ENCODE measurements around the gene TRIOBP. TPM values are rescaled to one million over a fixed set of nuclear protein-coding genes. Genes with fewer than 3 reads are reported as not detected.

Gene TRIOBP
- total RNA-seq, 2 experiments from 2014 or later = 9.0 to 10.1 TPM

GRCh38 chr22:37820350-37820749, 123.5 kb downstream of the TRIOBP start:
- no peaks in the 10 kb centered on the region for H3K9me3 ChIP-seq (ENCODE audit: control insufficient read depth in 1 of 2, insufficient read depth in 1 of 2, low read length in 2 of 2)
- DNase-seq (no peak), ATAC-seq (ENCODE audit: poor library complexity) (no peak)
- Mint-ChIP-seq H3K36me3 (ENCODE audit: low read depth) (no peaks in the 10 kb centered on the region), H3K27ac (no peak overlapping the region), H3K4me1 (ENCODE audit: low read depth) (peaks cover 3% of the 10 kb centered on the region), H3K4me3 (no peak overlapping the region), H3K9me3 (no peaks in the 10 kb centered on the region), H3K27me3 (peaks cover 43% of the 10 kb centered on the region)
- H3K4me1 ChIP-seq (ENCODE audit: insufficient read depth, low read length) = peaks cover 24% of the 10 kb centered on the region
- TF ChIP-seq, protein P1, sequence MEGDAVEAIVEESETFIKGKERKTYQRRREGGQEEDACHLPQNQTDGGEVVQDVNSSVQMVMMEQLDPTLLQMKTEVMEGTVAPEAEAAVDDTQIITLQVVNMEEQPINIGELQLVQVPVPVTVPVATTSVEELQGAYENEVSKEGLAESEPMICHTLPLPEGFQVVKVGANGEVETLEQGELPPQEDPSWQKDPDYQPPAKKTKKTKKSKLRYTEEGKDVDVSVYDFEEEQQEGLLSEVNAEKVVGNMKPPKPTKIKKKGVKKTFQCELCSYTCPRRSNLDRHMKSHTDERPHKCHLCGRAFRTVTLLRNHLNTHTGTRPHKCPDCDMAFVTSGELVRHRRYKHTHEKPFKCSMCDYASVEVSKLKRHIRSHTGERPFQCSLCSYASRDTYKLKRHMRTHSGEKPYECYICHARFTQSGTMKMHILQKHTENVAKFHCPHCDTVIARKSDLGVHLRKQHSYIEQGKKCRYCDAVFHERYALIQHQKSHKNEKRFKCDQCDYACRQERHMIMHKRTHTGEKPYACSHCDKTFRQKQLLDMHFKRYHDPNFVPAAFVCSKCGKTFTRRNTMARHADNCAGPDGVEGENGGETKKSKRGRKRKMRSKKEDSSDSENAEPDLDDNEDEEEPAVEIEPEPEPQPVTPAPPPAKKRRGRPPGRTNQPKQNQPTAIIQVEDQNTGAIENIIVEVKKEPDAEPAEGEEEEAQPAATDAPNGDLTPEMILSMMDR (IDR thresholded peaks at IDR 0.05) = no peak
- no peaks in the 10 kb centered on the region for H3K36me3 ChIP-seq (ENCODE audit: insufficient read depth, low read length)
- intact Hi-C loops (cut with DNase I, micrococcal nuclease) = no loop called here
- ChIA-PET POLR2A (no interaction called here), CTCF (interaction anchor here (4.1 kb wide), 1 partner anchor 42 kb away, joined by 46 read pairs; no protein-coding TSS in a partner anchor)
- peaks cover 9 to 12% of the 10 kb centered on the region in 2 experiments for H3K27me3 ChIP-seq (ENCODE audit: control insufficient read depth in 1 of 2, insufficient read depth in 2 of 2, low read length in 2 of 2)
- H3K4me3 ChIP-seq (ENCODE audit: low read length) = no peak overlapping the region
- no peak overlapping the region for H3K27ac ChIP-seq (ENCODE audit: low read depth in 1 of 2, low read length in 2 of 2)

DNA sequence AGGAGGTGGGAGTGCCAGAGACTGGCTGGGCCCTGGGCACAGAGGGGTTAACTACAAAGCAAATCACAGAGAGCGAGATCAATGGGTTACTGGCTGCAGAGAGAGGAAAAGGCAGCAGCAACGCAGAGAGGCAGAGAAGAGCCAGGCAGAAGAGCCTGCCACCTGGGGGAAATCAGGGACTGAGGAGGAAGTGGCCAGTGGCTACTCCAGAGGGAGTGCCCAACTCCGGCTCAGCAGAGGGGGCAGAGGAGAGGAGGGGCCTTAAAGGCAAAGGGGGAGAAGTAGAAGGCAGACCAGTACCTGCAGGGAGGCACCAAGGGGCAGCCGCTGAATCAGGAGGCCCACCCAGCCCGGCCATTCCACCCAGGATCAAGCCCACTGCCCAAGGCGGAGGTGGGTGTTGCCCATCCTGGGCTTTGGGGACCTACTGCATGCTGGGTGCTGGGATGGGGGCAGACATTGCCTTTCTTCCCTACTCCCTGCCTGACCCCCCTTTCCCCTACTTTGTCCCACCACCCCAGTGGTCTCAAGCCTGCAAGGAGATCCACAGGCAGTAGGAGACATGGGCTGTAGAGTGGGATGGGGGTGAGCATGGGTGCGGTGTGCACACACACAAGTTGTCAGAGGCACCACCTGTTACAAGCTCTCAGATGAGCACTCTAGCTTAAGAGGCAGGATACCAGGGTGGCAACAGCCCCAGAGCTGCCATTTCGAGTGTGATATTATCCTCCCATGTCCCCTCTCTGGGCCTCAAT, 125.4 kb downstream of the TRIOBP start:
- Histone ChIP-seq H3K9me3 (ENCODE audit: control insufficient read depth in 1 of 2, insufficient read depth in 1 of 2, low read length in 2 of 2) (no peaks in the 10 kb centered on the region), H3K4me1 (ENCODE audit: insufficient read depth, low read length) (peaks cover 23% of the 10 kb centered on the region), H3K27me3 (ENCODE audit: control insufficient read depth in 1 of 2, insufficient read depth in 2 of 2, low read length in 2 of 2) (peaks cover 9 to 12% of the 10 kb centered on the region in 2 experiments), H3K4me3 (ENCODE audit: low read length) (no peak overlapping the region), H3K36me3 (ENCODE audit: insufficient read depth, low read length) (no peaks in the 10 kb centered on the region), H3K27ac (ENCODE audit: low read depth in 1 of 2, low read length in 2 of 2) (no peak overlapping the region)
- no peaks in the 10 kb centered on the region for H3K9me3 Mint-ChIP-seq
- no peak for ATAC-seq (ENCODE audit: poor library complexity)
- no peaks in the 10 kb centered on the region for H3K36me3 Mint-ChIP-seq (ENCODE audit: low read depth)
- peaks cover 3% of the 10 kb centered on the region for H3K4me1 Mint-ChIP-seq (ENCODE audit: low read depth)
- ChIA-PET POLR2A (no interaction called here), CTCF (no interaction called here)
- DNase-seq = no peak
- H3K4me3 Mint-ChIP-seq = no peak overlapping the region
- H3K27ac Mint-ChIP-seq = no peak overlapping the region
- intact Hi-C loops (cut with DNase I, micrococcal nuclease) = no loop called here
- TF ChIP-seq, protein P1 (IDR thresholded peaks at IDR 0.05) = no peak
- peaks cover 43% of the 10 kb centered on the region for H3K27me3 Mint-ChIP-seq

GRCh38 chr22:37823134-37823985, 126.5 kb downstream of the TRIOBP start, which contains the start of gene GALR3:
GALR3 (plus strand) TSS chr22:37823382; CDS start chr22:37823407, 25 bp downstream.
- no peak within 1 kb of the TSS for H3K27ac ChIP-seq (ENCODE audit: low read depth in 1 of 2, low read length in 2 of 2)
- TF ChIP-seq, protein P1 (IDR thresholded peaks at IDR 0.05) = no peak
- ChIA-PET POLR2A (interaction anchor here (1.0 kb wide), 1 partner anchor 21 kb away, joined by 3 read pairs; the partner anchor contains the start of gene ANKRD54), CTCF (no interaction called here)
- H3K4me1 ChIP-seq (ENCODE audit: insufficient read depth, low read length) = peaks cover 12% of the 10 kb centered on the region
- no peaks in the 10 kb centered on the region for H3K4me1 Mint-ChIP-seq (ENCODE audit: low read depth)
- no peaks in the 10 kb centered on the region for H3K9me3 ChIP-seq (ENCODE audit: control insufficient read depth in 1 of 2, insufficient read depth in 1 of 2, low read length in 2 of 2)
- H3K27me3 ChIP-seq (ENCODE audit: control insufficient read depth in 1 of 2, insufficient read depth in 2 of 2, low read length in 2 of 2) = peaks cover 9% of the 10 kb centered on the region in 2 experiments
- H3K4me3 Mint-ChIP-seq = peak within 1 kb of the TSS; percentile 42
- intact Hi-C loops (cut with DNase I, micrococcal nuclease) = no loop called here
- no peaks in the 10 kb centered on the region for H3K36me3 ChIP-seq (ENCODE audit: insufficient read depth, low read length)
- no peak within 1 kb of the TSS for H3K27ac Mint-ChIP-seq
- no peak within 1 kb of the TSS for H3K4me3 ChIP-seq (ENCODE audit: low read length)
- no peaks in the 10 kb centered on the region for H3K9me3 Mint-ChIP-seq
- peaks cover 4% of the 10 kb centered on the region for H3K36me3 Mint-ChIP-seq (ENCODE audit: low read depth)
- DNase-seq (no peak), ATAC-seq (ENCODE audit: poor library complexity) (no peak)
- H3K27me3 Mint-ChIP-seq = peaks cover 40% of the 10 kb centered on the region

All from CD4-positive, alpha-beta T cell (primary cell).